Right atrium auricular region (tissue), 2 donors: ENCODE measurements around the gene BPIFA3. TPM values are rescaled to one million over a fixed set of nuclear protein-coding genes. Genes with fewer than 3 reads are reported as not detected.

ENCODE experiments used
- DNase-seq: peaks from one replicate; pipeline ENCODE4 v3.0.0-alpha.2; 2019; ENCODE audit warnings: low spot score
- H3K27ac ChIP-seq, 2 donors: fragments of 200-600 bp; sonication (generic); 1 replicate in 1 of 2; 2 replicates in 1 of 2; pipeline ENCODE4 v1.5.1; 2016 to 2019
- H3K27me3 ChIP-seq, 2 donors: fragments of 200-600 bp; sonication (generic); one replicate each; pipeline versions ENCODE4 v1.5.1 to v1.6.0; 2017 to 2019
- H3K36me3 ChIP-seq: fragments of 200-600 bp; sonication (generic); one replicate; pipeline ENCODE4 v1.5.1; 2016
- H3K4me1 ChIP-seq, 2 donors: fragments of 200-600 bp; sonication (generic); one replicate each; pipeline versions ENCODE4 v1.5.1 to v1.6.0; 2017 to 2019
- H3K4me3 ChIP-seq, 2 donors: fragments of 200-600 bp; sonication (generic); 1 replicate in 1 of 2; 2 replicates in 1 of 2; pipeline ENCODE4 v1.5.1; 2017 to 2019; ENCODE audit warnings: mild to moderate bottlenecking in 1 of 2, moderate library complexity in 1 of 2
- H3K9me3 ChIP-seq, 2 donors: fragments of 200-600 bp; sonication (generic); one replicate each; pipeline ENCODE4 v1.5.1; 2019
- total RNA-seq, 2 donors: library from RNA; depleted of rRNA; stranded (reverse); fragments of >200 nt; gene quantifications; one replicate each; pipeline ENCODE4 v1.1.0, GENCODE V29; 2016
- TF ChIP-seq, protein P1 (sequence below), 2 donors: fragments of 200-600 bp; sonication (generic); IDR thresholded peaks; one replicate each; pipeline ENCODE4 v1.5.1; 2019; ENCODE audit warnings: antibody characterized with exemption in 2 of 2

BPIFA3 gene
- total RNA-seq, 2 donors from 2014 or later: not detected

DNA sequence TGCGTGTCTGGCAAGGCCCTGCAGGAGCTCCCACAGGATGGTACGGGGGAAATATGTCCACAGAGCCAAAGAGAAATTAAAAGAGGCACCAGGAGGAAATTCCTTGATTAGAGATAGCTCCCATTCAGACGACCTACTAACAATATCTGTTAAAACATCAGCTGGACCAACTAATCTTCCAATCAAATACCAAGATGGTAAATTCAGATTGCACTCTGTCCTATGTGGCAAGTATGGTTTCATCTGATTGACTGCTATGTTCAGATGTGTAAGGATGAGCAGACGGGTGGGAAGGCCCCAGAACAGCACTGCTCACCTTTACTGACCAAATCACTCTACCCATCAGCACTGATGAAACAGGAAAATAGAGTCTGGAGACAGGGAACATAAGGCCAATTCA, 29.7 kb upstream of the BPIFA3 start:
- DNase-seq: no peak
- Histone ChIP-seq H3K9me3 (no peaks in the 10 kb centered on the region), H3K27me3 (no peaks in the 10 kb centered on the region), H3K4me3 (no peak overlapping the region), H3K36me3 (no peaks in the 10 kb centered on the region), H3K4me1 (no peaks in the 10 kb centered on the region), H3K27ac (no peak overlapping the region)
- TF ChIP-seq, protein P1, sequence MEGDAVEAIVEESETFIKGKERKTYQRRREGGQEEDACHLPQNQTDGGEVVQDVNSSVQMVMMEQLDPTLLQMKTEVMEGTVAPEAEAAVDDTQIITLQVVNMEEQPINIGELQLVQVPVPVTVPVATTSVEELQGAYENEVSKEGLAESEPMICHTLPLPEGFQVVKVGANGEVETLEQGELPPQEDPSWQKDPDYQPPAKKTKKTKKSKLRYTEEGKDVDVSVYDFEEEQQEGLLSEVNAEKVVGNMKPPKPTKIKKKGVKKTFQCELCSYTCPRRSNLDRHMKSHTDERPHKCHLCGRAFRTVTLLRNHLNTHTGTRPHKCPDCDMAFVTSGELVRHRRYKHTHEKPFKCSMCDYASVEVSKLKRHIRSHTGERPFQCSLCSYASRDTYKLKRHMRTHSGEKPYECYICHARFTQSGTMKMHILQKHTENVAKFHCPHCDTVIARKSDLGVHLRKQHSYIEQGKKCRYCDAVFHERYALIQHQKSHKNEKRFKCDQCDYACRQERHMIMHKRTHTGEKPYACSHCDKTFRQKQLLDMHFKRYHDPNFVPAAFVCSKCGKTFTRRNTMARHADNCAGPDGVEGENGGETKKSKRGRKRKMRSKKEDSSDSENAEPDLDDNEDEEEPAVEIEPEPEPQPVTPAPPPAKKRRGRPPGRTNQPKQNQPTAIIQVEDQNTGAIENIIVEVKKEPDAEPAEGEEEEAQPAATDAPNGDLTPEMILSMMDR (IDR thresholded peaks at IDR 0.05): no peak

DNA sequence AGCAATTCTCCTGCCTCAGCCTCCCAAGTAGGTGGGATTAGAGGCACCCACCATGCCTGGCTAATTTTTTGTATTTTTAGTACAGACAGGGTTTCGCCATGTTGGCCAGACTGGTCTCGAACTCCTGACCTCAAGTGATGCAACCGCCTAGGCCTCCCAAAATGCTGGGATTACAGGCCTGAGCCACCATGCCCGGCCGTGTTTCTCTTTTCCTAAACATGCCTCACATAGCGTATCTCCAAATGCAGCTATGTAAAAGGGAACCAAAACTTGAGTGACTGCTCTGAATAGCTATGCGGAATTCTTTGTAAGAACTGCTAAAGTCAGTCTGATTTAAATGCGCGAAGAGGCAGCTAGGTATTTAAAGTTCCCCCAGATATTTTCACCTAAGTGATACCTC, 28.7 kb upstream of the BPIFA3 start:
- no peaks in the 10 kb centered on the region for H3K27me3 ChIP-seq
- no peaks in the 10 kb centered on the region for H3K9me3 ChIP-seq
- H3K36me3 ChIP-seq: no peaks in the 10 kb centered on the region
- no peak overlapping the region for H3K27ac ChIP-seq
- no peaks in the 10 kb centered on the region for H3K4me1 ChIP-seq
- TF ChIP-seq, protein P1 (IDR thresholded peaks at IDR 0.05): no peak
- no peak for DNase-seq
- H3K4me3 ChIP-seq: no peak overlapping the region

DNA sequence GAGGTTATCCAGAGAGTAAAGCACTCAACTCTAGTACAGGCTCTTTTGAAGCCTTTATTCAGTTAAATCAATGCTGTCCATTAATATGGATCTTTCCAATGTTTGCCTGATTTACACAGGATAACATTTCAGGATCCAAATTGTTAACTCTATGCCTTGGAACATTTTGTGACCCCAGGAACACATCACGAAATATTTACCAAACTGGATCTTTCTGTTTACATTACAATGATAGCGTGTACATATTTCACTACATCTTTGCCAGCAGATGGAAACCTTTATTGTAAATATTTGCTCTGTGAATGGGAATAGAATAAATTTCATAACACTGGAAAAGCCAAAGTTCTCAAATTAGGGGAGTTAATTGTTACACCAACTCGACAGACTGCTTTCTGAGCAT, 25.7 kb upstream of the BPIFA3 start:
- no peak overlapping the region for H3K4me3 ChIP-seq
- H3K9me3 ChIP-seq: no peaks in the 10 kb centered on the region
- no peak for DNase-seq
- H3K36me3 ChIP-seq: no peaks in the 10 kb centered on the region
- TF ChIP-seq, protein P1 (IDR thresholded peaks at IDR 0.05): no peak
- no peaks in the 10 kb centered on the region for H3K27me3 ChIP-seq
- no peak overlapping the region for H3K27ac ChIP-seq
- no peaks in the 10 kb centered on the region for H3K4me1 ChIP-seq

DNA sequence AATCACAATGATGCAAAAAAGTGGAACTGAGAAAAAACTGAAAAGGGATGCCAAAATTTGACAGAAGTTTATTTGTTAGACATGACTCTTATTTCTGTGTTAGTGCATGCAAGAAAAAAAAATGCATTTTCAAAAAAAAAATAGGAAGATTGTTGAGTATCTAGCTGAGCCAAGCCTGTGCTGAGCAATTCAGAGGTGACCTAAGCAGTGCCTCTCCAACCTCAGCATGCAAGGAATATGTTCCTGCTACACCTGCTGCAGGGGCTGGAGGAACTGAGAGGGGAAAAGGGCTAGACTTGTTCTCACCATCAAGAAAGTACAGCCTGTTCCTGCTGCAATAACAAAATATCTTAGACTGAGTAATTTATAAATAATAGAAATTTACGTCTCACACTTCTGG, 25.2 kb upstream of the BPIFA3 start:
- H3K27ac ChIP-seq: no peak overlapping the region
- H3K4me1 ChIP-seq: no peaks in the 10 kb centered on the region
- H3K4me3 ChIP-seq: no peak overlapping the region
- no peak for DNase-seq
- H3K9me3 ChIP-seq: no peaks in the 10 kb centered on the region
- H3K36me3 ChIP-seq: no peaks in the 10 kb centered on the region
- no peaks in the 10 kb centered on the region for H3K27me3 ChIP-seq
- TF ChIP-seq, protein P1 (IDR thresholded peaks at IDR 0.05): no peak

DNA sequence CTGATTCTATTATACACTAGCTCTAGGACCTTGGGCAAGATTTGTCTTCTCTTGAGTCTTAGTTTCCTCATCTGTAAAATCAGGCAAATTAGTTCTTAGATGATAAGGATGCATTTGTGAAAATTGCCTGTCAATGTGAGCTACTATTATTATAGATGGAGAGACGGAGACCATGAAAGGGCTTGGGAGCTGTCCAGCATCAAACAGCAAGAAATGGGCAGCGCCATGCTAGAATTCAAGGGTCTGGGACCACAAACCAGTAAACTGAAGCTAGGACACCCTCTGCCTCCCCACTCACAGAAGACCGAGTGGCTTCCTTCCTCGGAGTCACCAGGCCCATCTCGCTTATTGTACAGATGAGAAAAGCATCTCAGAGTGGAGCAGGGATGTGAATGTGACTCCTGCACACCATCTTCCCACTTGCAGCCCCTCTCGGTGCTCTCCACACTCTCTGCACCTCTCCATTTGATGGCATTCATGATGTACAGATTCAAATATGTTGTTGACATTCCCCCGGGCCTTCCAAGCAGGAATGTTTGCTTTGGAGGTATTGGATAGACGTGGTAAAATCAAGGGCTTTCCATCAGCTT, 24.1 kb upstream of the BPIFA3 start:
- no peaks in the 10 kb centered on the region for H3K9me3 ChIP-seq
- TF ChIP-seq, protein P1 (IDR thresholded peaks at IDR 0.05): no peak
- no peaks in the 10 kb centered on the region for H3K27me3 ChIP-seq
- no peak for DNase-seq
- H3K4me1 ChIP-seq: no peaks in the 10 kb centered on the region
- H3K36me3 ChIP-seq: no peaks in the 10 kb centered on the region
- H3K4me3 ChIP-seq: no peak overlapping the region
- no peak overlapping the region for H3K27ac ChIP-seq

DNA sequence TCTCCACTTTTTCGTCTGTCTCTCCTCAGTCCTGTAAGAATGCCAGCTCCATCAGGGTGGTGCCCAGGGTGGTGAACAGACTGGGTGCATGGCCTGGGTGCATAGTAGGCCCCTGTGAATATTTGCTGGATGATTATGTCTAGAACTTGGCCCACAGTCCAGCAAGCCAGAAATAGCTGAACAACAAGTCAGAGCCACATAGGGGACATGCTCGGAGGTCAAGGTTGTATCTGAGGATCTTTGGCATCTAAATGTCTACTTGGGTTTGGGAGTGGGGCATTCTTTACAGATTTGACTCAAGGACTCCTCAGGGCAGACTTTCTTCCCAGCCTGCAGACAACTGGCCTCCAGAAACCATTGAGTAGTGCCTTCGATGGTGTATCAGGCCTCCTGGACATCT, 18.1 kb upstream of the BPIFA3 start:
- no peak overlapping the region for H3K4me3 ChIP-seq
- DNase-seq: no peak
- TF ChIP-seq, protein P1 (IDR thresholded peaks at IDR 0.05): no peak
- no peak overlapping the region for H3K27ac ChIP-seq
- H3K4me1 ChIP-seq: no peaks in the 10 kb centered on the region
- H3K9me3 ChIP-seq: no peaks in the 10 kb centered on the region
- no peaks in the 10 kb centered on the region for H3K36me3 ChIP-seq
- no peaks in the 10 kb centered on the region for H3K27me3 ChIP-seq
